HL-60/S4 treated with phorbol 12-myristate 13-acetate at 8.2 ng/mL for 4 days and 3 days (cell line): Measurements from ENCODE around the gene CDH11.

Source experiments
- in situ Hi-C: fragments of 300-500 bp; cut with MboI; formaldehyde crosslinking; loops from 2 replicates; pipeline ENCODE4 v1.15.0; 2022; ENCODE audit warnings: low sequenced_read_pairs

The CDH11 gene

DNA sequence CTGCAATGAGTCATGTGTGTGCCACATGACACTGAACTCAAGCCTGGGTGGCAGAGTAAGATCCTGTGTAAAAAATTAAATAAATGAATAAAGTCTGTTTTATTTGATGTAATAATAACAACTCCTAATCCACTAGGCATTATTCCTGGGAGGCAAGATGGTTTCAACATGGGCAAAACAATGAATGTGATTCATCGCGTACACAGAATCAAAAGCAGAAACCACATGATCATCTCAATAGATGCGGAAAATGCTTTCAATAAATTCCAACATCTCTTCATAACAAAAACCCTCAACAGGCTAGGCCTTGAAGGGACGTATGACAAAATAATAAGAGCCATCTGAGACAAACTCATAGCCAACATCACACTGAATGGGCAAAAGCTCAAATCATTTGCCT, 195.4 kb downstream of the CDH11 start:
- in situ Hi-C loops = no loop called here

- in situ Hi-C loops = no loop called here
These were observed 196.7 kb downstream of the CDH11 start for GRCh38 chr16:64925166-64925565.

GRCh38 chr16:64924086-64924485, 197.8 kb downstream of the CDH11 start:
- in situ Hi-C loops = no loop called here

- in situ Hi-C loops = no loop called here
These were observed 201.8 kb downstream of the CDH11 start for GRCh38 chr16:64919929-64920607.

GRCh38 chr16:64919141-64919540, 202.7 kb downstream of the CDH11 start:
- in situ Hi-C loops = no loop called here

DNA sequence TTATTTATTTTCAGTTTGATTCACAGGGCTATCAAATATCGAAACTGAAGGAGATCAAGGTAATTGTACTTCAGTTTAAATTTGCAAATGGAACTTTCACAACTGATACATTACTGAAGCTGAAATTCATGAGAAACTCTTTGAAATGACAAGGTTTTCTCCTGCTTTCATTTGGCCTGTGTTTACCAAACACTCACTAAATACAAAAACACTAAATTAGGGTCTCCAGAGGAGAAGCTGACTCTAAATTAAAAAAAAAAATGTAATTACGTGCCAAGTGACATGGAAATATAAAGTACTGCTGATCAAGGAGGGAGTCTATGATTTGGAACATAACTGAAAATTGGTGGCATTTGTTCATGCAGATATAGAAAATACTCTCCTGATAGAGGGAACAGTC, 205.8 kb downstream of the CDH11 start:
- in situ Hi-C loops = no loop called here

- in situ Hi-C loops = no loop called here
These were observed 211.5 kb downstream of the CDH11 start for GRCh38 chr16:64910356-64910755.

DNA sequence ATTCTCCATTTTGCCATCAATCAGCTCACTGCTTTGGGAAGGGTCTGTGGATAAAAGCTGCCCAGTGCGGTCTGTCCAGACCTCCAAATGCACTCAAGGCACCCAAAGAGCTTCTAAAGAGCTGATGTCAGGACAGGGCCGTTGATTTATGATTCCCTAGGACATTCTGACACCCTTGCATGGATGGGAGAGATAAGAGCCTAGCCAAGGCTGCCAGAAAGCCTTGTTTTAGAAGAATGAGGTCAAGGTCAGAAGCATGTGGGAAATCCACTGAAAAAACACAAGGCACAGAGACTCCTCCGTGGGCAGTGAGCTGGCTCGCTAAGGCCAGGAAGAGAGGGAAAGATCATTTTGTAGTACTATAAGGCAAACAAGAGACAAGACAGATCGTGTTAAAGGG, 214.0 kb downstream of the CDH11 start:
- in situ Hi-C loops = no loop called here

- in situ Hi-C loops = no loop called here
These were observed 218.1 kb downstream of the CDH11 start for GRCh38 chr16:64903770-64904169.

- in situ Hi-C loops = no loop called here
These were observed 221.3 kb downstream of the CDH11 start for GRCh38 chr16:64900517-64900916.

DNA sequence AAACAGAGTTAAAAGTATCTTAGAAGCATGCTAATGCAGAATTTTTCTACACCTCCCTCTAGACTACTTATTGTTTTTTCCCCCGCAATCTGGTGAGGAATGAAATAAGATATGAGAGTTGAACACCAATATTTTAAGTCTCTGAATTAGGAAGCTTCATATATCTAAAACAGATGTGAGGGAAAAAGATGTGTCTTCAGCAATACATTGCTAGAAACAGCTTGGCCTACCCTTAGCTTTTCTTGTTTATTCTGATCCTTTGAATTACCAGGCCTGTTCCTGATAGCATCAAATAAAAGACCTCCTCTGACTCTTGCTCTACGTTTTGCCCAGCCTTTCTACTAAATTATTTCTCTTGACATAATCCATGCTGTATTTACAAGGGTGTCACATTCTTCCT, 221.8 kb downstream of the CDH11 start:
- in situ Hi-C loops = no loop called here

DNA sequence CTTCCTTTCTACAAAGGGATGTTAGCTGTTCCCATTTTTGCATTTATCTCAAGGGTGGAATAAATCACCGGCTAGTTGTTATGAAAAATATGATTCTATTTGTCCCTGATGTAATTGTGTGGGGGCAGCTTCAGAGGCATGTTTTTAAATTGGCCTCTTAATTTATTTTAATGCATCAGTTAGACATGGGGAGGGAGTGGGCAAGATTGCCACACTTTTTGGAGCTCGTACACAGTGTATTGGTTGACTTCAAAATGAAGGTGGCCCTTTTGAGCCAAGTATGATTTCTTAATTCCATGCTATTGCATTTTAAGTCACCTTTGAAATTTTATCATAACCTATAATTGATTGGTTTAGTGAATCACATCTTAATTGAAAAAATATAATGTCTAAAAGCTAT, 223.7 kb downstream of the CDH11 start:
- in situ Hi-C loops = no loop called here
